HG03469 (cell line): ENCODE measurements around the gene KRT25.

Experiments
- ATAC-seq: cut with Tn5 transposase; IDR thresholded peaks from one replicate; pipeline ENCODE4 v1.9.1; 2021; ENCODE audit warnings: mild to moderate bottlenecking, moderate library complexity, moderate number of reproducible peaks; ENCODE audit not compliant: unreplicated experiment

Gene KRT25

DNA sequence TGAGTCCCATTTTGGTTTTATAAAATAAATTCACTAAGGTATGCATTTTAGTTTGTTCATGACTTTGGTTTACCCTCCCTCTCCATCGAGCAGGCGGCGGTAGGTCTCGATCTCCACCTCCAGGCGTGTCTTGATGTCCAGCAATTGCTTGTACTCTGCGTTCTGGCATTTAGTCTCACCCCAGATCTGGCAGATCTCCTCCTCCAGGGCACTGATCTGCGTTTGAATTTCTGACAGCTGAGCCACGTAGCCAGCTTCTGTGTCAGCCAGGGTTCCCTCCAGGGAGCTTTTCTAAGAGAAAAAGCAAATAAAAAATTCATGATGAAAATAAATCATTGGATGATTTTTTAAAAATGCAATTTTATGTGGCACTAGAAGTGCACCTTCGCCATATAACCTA is 55.8 kb downstream of the KRT25 start:
- ATAC-seq: no peak
